T-helper 2 cell treated with Interferon-gamma antibody and Interleukin-4, amounts not matched to agents 5 μg/mL and 100 μg/mL, for 36 hours (primary cell): ENCODE data around the gene KIF18B.

ENCODE experiments used
- DNase-seq: peaks from one replicate; pipeline ENCODE4 v3.0.0; 2021; ENCODE audit warnings: low spot score
- H3K27ac Mint-ChIP-seq: one replicate; pipeline ENCODE4 v1.8.0; 2021; ENCODE audit warnings: mild to moderate bottlenecking, mixed read lengths
- H3K27me3 Mint-ChIP-seq: one replicate; pipeline ENCODE4 v1.8.0; 2021; ENCODE audit warnings: low read depth, mixed read lengths
- H3K36me3 Mint-ChIP-seq: one replicate; pipeline ENCODE4 v1.8.0; 2021; ENCODE audit warnings: low read depth, mixed read lengths
- H3K4me1 Mint-ChIP-seq: one replicate; pipeline ENCODE4 v1.8.0; 2021; ENCODE audit warnings: low read depth, mixed read lengths
- H3K4me3 Mint-ChIP-seq: one replicate; pipeline ENCODE4 v1.8.0; 2022; ENCODE audit warnings: mild to moderate bottlenecking, moderate library complexity, mixed read lengths
- H3K9me3 Mint-ChIP-seq: one replicate; pipeline ENCODE4 v1.8.0; 2021; ENCODE audit warnings: mixed read lengths

The KIF18B gene

DNA sequence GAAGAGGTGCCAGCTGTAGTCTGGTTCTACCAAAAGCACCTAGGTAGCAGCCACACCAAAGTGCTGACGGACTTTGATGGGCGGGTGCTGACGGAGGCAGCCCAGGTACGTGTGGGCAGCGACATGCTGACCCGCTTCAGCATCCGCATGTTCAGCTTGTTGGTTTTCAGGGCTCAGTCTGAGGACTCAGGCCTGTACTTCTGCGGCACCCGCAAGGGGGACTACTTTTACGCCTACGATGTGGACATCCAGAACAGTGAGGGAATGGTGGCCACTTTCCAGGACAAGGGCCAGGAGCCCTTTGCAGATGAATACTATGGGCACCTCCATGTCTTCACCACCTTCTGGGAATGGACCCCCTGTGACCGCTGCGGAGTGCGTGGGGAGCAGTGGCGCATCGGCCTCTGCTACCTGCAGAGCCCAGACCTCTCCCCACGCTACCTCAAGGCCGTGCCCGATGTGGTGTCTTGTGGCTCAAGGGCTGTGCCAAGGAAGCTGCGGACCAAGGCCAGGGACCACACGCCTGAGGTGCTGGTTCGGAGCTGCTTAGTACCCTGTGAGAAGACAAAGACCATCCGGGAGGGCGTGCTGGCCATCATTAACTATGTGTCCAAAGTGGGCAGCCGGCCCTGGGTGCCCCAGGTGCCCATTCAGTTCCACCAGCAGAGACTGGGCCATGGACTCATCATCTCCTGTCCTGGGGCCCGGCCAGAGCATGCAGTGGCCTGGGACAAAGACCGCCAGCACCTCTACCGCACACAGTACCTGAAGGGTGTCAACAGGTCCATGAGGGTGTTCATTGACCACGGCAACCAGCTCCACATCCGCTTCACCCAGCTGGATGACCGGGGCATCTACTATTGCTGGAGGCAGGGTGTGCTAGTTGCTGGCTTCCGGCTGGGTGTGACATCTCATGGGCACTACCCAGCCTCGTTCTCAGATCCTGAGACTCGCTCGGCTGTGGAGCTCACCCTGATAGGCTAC lies 43.3 kb downstream of the KIF18B start:
- peaks cover 10% of the 10 kb centered on the region for H3K4me1 Mint-ChIP-seq
- H3K9me3 Mint-ChIP-seq, result no peaks in the 10 kb centered on the region
- no peaks in the 10 kb centered on the region for H3K36me3 Mint-ChIP-seq
- H3K27me3 Mint-ChIP-seq, result peaks cover 5% of the 10 kb centered on the region
- DNase-seq, result no peak
- H3K27ac Mint-ChIP-seq, result no peak overlapping the region
- H3K4me3 Mint-ChIP-seq, result no peak overlapping the region

- H3K27me3 Mint-ChIP-seq, result peaks cover 5% of the 10 kb centered on the region
- H3K4me3 Mint-ChIP-seq, result no peak overlapping the region
- H3K9me3 Mint-ChIP-seq, result no peaks in the 10 kb centered on the region
Observed at GRCh38 chr17:44903012-44903685, 44.4 kb downstream of the KIF18B start.

GRCh38 chr17:44902135-44902760 lies 45.3 kb downstream of the KIF18B start:
- Mint-ChIP-seq H3K27me3 (peaks cover 5% of the 10 kb centered on the region), H3K27ac (no peak overlapping the region), H3K4me1 (peaks cover 14% of the 10 kb centered on the region), H3K4me3 (no peak overlapping the region), H3K36me3 (peaks cover 4% of the 10 kb centered on the region), H3K9me3 (no peaks in the 10 kb centered on the region)
- DNase-seq, result no peak

More at GRCh38 chr17:44903012-44903685, 44.4 kb downstream of the KIF18B start:
- H3K4me1 Mint-ChIP-seq, result peaks cover 14% of the 10 kb centered on the region
- DNase-seq, result no peak
- no peak overlapping the region for H3K27ac Mint-ChIP-seq
- H3K36me3 Mint-ChIP-seq, result peaks cover 4% of the 10 kb centered on the region

DNA sequence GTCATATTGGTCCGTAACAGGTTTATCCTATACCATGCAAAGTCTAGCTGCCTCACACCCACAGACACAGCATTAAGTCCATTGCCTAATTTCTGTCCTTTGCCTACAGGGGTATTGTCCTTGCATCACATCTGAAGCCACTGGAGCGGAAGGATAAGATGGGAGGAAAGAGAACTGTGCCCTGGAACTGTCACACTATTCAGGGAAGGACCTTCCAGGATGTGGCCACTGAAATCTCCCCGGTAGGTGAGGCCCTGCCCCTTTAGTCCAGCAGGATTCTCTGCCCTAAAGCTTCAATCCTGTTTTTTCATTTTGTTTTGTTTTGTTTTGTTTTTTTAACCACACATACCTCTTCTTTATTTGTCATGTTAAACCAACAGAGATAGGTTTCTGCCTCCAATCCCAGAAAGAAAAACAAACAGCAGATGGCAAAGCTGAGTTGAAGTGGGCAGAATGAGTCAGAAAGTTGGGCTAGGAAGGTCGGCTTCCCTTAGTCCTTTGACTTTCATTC lies 46.1 kb downstream of the KIF18B start:
- no peak for DNase-seq
- no peaks in the 10 kb centered on the region for H3K9me3 Mint-ChIP-seq
- no peak overlapping the region for H3K4me3 Mint-ChIP-seq
- H3K27me3 Mint-ChIP-seq, result peaks cover 5% of the 10 kb centered on the region
- no peak overlapping the region for H3K27ac Mint-ChIP-seq
- H3K36me3 Mint-ChIP-seq, result peaks cover 4% of the 10 kb centered on the region
- peaks cover 14% of the 10 kb centered on the region for H3K4me1 Mint-ChIP-seq

- Mint-ChIP-seq H3K4me1 (peaks cover 14% of the 10 kb centered on the region), H3K4me3 (peak overlapping the region; percentile 8), H3K27ac (no peak overlapping the region), H3K27me3 (peaks cover 5% of the 10 kb centered on the region), H3K36me3 (peaks cover 4% of the 10 kb centered on the region), H3K9me3 (no peaks in the 10 kb centered on the region)
- DNase-seq, result no peak
Observed at GRCh38 chr17:44900894-44901293, 46.7 kb downstream of the KIF18B start.

DNA sequence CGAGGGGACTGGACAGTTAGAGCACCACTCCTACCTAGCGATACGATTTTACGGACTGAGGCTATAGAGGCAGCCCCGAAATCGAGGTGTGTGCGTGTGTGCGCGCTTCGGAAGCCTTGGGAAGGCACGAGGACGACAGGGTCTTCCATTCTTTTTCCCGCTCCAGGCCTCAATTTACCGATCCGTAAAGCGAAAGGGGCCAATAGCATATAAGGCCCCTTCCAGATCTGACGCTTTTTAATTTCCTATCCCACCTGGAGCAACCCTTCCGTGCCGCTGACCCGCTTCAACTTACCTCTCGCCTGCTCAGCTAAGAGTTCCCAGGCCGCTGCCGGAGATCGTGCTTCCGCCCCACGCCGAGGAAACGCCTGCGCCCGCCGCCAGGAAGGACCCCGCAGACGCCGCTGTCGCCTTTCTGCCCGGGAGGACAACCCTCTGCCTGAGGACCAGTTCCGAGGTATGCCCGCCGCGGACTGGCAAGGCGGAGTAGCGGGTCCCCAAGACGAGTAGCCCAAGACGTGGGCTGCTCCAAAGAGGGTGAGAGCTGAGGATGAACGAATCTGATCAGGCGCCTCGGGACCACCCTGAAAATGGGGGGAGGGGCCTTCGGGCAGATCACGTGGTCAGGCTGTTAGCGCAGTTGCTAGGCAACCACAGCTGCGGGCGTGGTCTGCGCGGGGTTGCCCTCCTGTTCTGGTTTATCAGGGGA lies 48.3 kb downstream of the KIF18B start, which contains the start of gene EFTUD2:
Gene EFTUD2, minus strand, starts transcription at position 372 of the 709 bp plus-strand sequence. CDS start 4,924 bp downstream, outside the sequence.
- no peaks in the 10 kb centered on the region for H3K9me3 Mint-ChIP-seq
- peaks cover 18% of the 10 kb centered on the region for H3K4me1 Mint-ChIP-seq

GRCh38 chr17:44898768-44899073 lies 48.9 kb downstream of the KIF18B start:
- Mint-ChIP-seq H3K9me3 (no peaks in the 10 kb centered on the region), H3K27me3 (peaks cover 5% of the 10 kb centered on the region), H3K27ac (peak overlapping the region; percentile 98), H3K4me3 (peak overlapping the region; percentile 91), H3K4me1 (peaks cover 18% of the 10 kb centered on the region), H3K36me3 (peaks cover 14% of the 10 kb centered on the region)
- no peak for DNase-seq

More for the DNA sequence above, 48.3 kb downstream of the KIF18B start, which contains the start of gene EFTUD2:
- peak within 1 kb of the TSS; percentile 91 for H3K4me3 Mint-ChIP-seq
- DNase-seq, result peak; percentile 87
- peak within 1 kb of the TSS; percentile 98 for H3K27ac Mint-ChIP-seq
- peaks cover 11% of the 10 kb centered on the region for H3K36me3 Mint-ChIP-seq
- peaks cover 5% of the 10 kb centered on the region for H3K27me3 Mint-ChIP-seq

- Mint-ChIP-seq H3K27ac (no peak overlapping the region), H3K36me3 (peaks cover 22% of the 10 kb centered on the region), H3K27me3 (no peaks in the 10 kb centered on the region)
Observed at GRCh38 chr17:44894642-44895041, 52.9 kb downstream of the KIF18B start.

DNA sequence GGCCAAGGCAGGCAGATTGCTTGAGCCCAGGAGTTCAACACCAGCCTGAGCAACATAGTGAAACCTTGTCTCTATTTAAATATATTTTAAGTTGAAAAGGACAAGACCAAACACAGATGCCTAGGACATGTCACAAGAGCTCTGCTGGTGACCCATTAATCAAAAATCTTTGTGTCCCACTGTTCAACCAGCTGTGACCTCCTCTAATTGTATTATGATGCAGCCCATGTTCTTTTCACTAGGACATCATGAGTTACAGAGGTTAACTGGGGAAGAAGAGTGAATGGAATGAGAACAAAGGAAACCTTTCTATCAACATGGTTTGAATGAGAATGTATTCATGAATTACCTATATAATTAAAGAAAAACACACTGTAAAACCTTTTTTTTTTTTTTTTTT lies 55.3 kb downstream of the KIF18B start:
- Mint-ChIP-seq H3K36me3 (peaks cover 18% of the 10 kb centered on the region), H3K27me3 (no peaks in the 10 kb centered on the region), H3K4me3 (no peak overlapping the region), H3K9me3 (no peaks in the 10 kb centered on the region), H3K27ac (no peak overlapping the region), H3K4me1 (peaks cover 7% of the 10 kb centered on the region)
- DNase-seq, result no peak

More at GRCh38 chr17:44894642-44895041, 52.9 kb downstream of the KIF18B start:
- H3K9me3 Mint-ChIP-seq, result no peaks in the 10 kb centered on the region
- DNase-seq, result no peak
- peaks cover 13% of the 10 kb centered on the region for H3K4me1 Mint-ChIP-seq
- H3K4me3 Mint-ChIP-seq, result no peak overlapping the region

DNA sequence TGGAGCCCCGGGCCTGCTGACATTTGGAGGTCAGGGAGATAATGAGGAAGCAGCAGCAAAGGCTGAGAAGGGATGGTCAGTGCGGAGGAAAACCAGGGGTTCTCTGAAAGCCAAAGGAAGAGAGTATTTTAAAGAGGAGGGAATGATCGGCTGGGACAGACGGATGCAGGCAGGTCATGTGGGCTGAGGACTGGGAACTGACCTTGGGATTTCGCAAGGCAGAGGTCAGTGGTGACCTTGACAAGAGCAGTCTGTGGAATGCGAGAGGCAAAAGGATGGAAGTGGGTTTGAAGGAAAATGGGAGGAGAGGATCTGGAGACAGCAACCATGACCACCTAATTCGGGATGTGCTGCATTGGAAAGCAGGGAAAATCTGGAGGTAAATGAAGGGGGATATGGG lies 58.6 kb downstream of the KIF18B start:
- Mint-ChIP-seq H3K9me3 (no peaks in the 10 kb centered on the region), H3K36me3 (peaks cover 22% of the 10 kb centered on the region), H3K27ac (no peak overlapping the region), H3K27me3 (no peaks in the 10 kb centered on the region), H3K4me1 (peaks cover 4% of the 10 kb centered on the region), H3K4me3 (no peak overlapping the region)
- no peak for DNase-seq

- no peaks in the 10 kb centered on the region for H3K9me3 Mint-ChIP-seq
- H3K27ac Mint-ChIP-seq, result no peak overlapping the region
- peaks cover 25% of the 10 kb centered on the region for H3K36me3 Mint-ChIP-seq
- H3K4me1 Mint-ChIP-seq, result peaks cover 4% of the 10 kb centered on the region
- no peak for DNase-seq
- no peak overlapping the region for H3K4me3 Mint-ChIP-seq
- H3K27me3 Mint-ChIP-seq, result no peaks in the 10 kb centered on the region
Observed at GRCh38 chr17:44887971-44888954, 59.3 kb downstream of the KIF18B start.

DNA sequence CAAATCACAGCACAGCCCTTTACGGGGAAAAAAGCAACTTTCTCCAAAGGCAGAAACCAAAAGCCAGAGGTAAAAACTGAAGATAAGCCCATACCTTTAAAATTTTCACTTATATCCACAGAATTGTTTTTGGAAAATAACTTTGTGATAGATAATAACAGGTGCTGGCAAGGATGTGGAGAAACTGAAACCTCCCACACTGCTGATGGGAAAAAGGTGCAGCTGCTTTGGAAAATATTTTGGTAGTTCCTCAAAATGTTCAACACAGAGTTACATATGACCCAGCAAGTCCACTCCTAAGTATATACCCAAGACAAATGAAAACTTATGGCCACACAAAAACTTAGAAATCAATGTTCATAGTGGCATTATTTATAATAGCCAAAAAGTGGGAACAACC lies 60.6 kb downstream of the KIF18B start:
- H3K27ac Mint-ChIP-seq, result no peak overlapping the region
- no peak for DNase-seq
- no peak overlapping the region for H3K4me3 Mint-ChIP-seq
- no peaks in the 10 kb centered on the region for H3K9me3 Mint-ChIP-seq
- peaks cover 32% of the 10 kb centered on the region for H3K36me3 Mint-ChIP-seq
- H3K27me3 Mint-ChIP-seq, result no peaks in the 10 kb centered on the region
- peaks cover 4% of the 10 kb centered on the region for H3K4me1 Mint-ChIP-seq
